Measurements from ENCODE around the gene C2orf80. TPM values are rescaled to one million over a fixed set of nuclear protein-coding genes. Genes with fewer than 3 reads are reported as not detected.

C2orf80 gene
- total RNA-seq, 1 donor from 2014 or later: not detected

DNA sequence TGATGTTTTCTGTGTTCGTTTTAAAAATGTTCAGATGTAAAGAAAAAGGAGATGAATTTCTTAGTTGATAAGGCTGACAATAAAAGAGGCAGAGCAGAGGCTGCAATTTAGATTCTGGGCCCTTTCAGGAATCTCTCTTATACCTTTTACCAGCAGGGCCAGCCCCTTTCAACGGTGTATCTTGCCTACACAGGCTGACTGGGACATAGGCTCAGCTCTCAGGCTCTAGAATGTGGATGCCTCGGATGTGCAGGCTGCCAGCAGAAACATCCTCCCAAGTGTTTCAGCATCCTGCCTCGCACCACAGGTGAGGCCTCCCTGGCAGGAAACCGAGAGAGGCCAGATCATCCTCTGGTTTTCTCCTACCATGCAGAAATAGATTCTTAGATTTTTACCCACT, 3.4 kb downstream of the C2orf80 start:
- peaks cover 53% of the 10 kb centered on the region for H3K27me3 ChIP-seq (ENCODE audit: low read depth)

GRCh38 chr2:208183972-208184705, 5.7 kb downstream of the C2orf80 start:
- intact Hi-C loops (cut with micrococcal nuclease): no loop called here
- Histone ChIP-seq H3K27me3 (ENCODE audit: low read depth) (peaks cover 54% of the 10 kb centered on the region), H3K9me3 (replicated peaks) (no peaks in the 10 kb centered on the region), H3K27ac (replicated peaks) (no peak overlapping the region), H3K4me1 (no peaks in the 10 kb centered on the region), H3K4me3 (no peak overlapping the region), H3K36me3 (no peaks in the 10 kb centered on the region)
- no peak for TF ChIP-seq CTCF (IDR thresholded peaks at IDR 0.05; ENCODE audit: borderline replicate concordance)
- DNase-seq: no peak

More for the DNA sequence above, 3.4 kb downstream of the C2orf80 start:
- Histone ChIP-seq H3K4me3 (no peak overlapping the region), H3K36me3 (no peaks in the 10 kb centered on the region), H3K9me3 (replicated peaks) (no peaks in the 10 kb centered on the region), H3K27ac (replicated peaks) (no peak overlapping the region), H3K4me1 (no peaks in the 10 kb centered on the region)
- intact Hi-C loops (cut with micrococcal nuclease): no loop called here
- no peak for DNase-seq
- no peak for TF ChIP-seq CTCF (IDR thresholded peaks at IDR 0.05; ENCODE audit: borderline replicate concordance)

GRCh38 chr2:208183526-208183925, 6.3 kb downstream of the C2orf80 start:
- H3K4me1 ChIP-seq: no peaks in the 10 kb centered on the region
- no peak for TF ChIP-seq CTCF (IDR thresholded peaks at IDR 0.05; ENCODE audit: borderline replicate concordance)
- intact Hi-C loops (cut with micrococcal nuclease): no loop called here

DNA sequence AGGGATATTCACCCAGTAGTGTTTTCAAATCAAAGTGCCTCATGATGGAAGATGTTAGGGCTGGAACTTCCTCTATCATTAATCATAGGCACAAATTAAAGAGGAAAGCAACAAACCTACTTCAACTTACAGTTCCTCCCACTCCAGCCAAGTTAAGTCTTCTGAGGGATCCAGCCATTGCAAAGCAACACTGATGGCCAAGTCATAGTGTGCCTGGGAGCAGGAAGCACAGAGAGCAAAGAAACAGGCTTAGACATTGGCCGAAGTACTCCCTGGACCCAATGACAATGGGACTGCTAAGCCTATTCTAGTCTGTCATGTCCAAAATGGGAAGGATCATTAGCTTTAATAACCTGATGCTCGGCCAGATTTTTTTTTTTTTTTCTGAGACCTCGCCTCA, 7.0 kb downstream of the C2orf80 start:
- Histone ChIP-seq H3K27me3 (ENCODE audit: low read depth) (peaks cover 47% of the 10 kb centered on the region), H3K4me1 (no peaks in the 10 kb centered on the region), H3K27ac (replicated peaks) (no peak overlapping the region), H3K36me3 (no peaks in the 10 kb centered on the region), H3K9me3 (replicated peaks) (no peaks in the 10 kb centered on the region), H3K4me3 (no peak overlapping the region)
- intact Hi-C loops (cut with micrococcal nuclease): no loop called here
- no peak for TF ChIP-seq CTCF (IDR thresholded peaks at IDR 0.05; ENCODE audit: borderline replicate concordance)
- DNase-seq: no peak

More at GRCh38 chr2:208183526-208183925, 6.3 kb downstream of the C2orf80 start:
- Histone ChIP-seq H3K36me3 (no peaks in the 10 kb centered on the region), H3K27me3 (ENCODE audit: low read depth) (peaks cover 49% of the 10 kb centered on the region), H3K4me3 (no peak overlapping the region), H3K27ac (replicated peaks) (no peak overlapping the region), H3K9me3 (replicated peaks) (no peaks in the 10 kb centered on the region)
- no peak for DNase-seq

GRCh38 chr2:208179028-208179609, 10.7 kb downstream of the C2orf80 start:
- intact Hi-C loops (cut with micrococcal nuclease): no loop called here
- Histone ChIP-seq H3K4me1 (no peaks in the 10 kb centered on the region), H3K9me3 (replicated peaks) (no peaks in the 10 kb centered on the region), H3K36me3 (no peaks in the 10 kb centered on the region), H3K4me3 (no peak overlapping the region), H3K27me3 (ENCODE audit: low read depth) (peaks cover 21% of the 10 kb centered on the region), H3K27ac (replicated peaks) (no peak overlapping the region)
- no peak for TF ChIP-seq CTCF (IDR thresholded peaks at IDR 0.05; ENCODE audit: borderline replicate concordance)
- no peak for DNase-seq

Data from left ventricle myocardium inferior (tissue), 1 donor.